Gastroesophageal sphincter (tissue), 4 donors: ENCODE results near the gene ERBB4. TPM values are rescaled to one million over a fixed set of nuclear protein-coding genes. Genes with fewer than 3 reads are reported as not detected.

Experiments
- ATAC-seq: fragments of 150-250 bp; one replicate; pipeline ENCODE4 v1.9.1; 2016; ENCODE audit warnings: mild to moderate bottlenecking, moderate library complexity
- H3K27ac ChIP-seq, 4 donors: fragments of 200-600 bp; sonication (generic) in 3 of 4; 1 replicate in 3 of 4; 2 replicates in 1 of 4; pipeline ENCODE4 v1.5.1; 2016 to 2019
- H3K27me3 ChIP-seq: fragments of 200-600 bp; sonication (generic); one replicate; pipeline ENCODE4 v1.5.1; 2019
- H3K36me3 ChIP-seq, 2 donors: fragments of 200-600 bp; sonication (generic); one replicate each; pipeline ENCODE4 v1.5.1; 2019; ENCODE audit warnings: control low read depth in 1 of 2
- H3K4me1 ChIP-seq, 3 donors: fragments of 200-600 bp; sonication (generic); 1 replicate in 2 of 3; 2 replicates in 1 of 3; pipeline ENCODE4 v1.5.1; 2016 to 2019; ENCODE audit warnings: control low read depth in 2 of 3
- H3K4me3 ChIP-seq, 2 donors: fragments of 200-600 bp; sonication (generic); one replicate each; pipeline ENCODE4 v1.5.1; 2019; ENCODE audit warnings: mild to moderate bottlenecking in 1 of 2, moderate library complexity in 1 of 2
- H3K9me3 ChIP-seq, 3 donors: fragments of 200-600 bp; sonication (generic); one replicate each; pipeline ENCODE4 v1.5.1; 2017 to 2019; ENCODE audit warnings: control low read depth in 2 of 3
- CTCF ChIP-seq, 4 experiments: fragments of 200-600 bp in 2 of 4; fragments of 450-650 bp in 2 of 4; sonication (generic) in 1 of 4; IDR thresholded peaks; one replicate each; pipeline ENCODE4 v1.5.1; 2017 to 2019; ENCODE audit warnings: antibody characterized with exemption in 4 of 4, mild to moderate bottlenecking in 2 of 4, moderate library complexity in 2 of 4
- EP300 ChIP-seq: sonication (generic); formaldehyde crosslinking; IDR thresholded peaks from one replicate; pipeline ENCODE4 v1.6.1; 2017; ENCODE audit warnings: antibody characterized with exemption, mild to moderate bottlenecking
- POLR2A ChIP-seq, 2 donors: fragments of 450-650 bp; IDR thresholded peaks; one replicate each; pipeline ENCODE4 v1.6.1; 2017; ENCODE audit warnings: antibody characterized with exemption in 2 of 2, mild to moderate bottlenecking in 2 of 2, moderate library complexity in 1 of 2
- POLR2AphosphoS5 ChIP-seq: sonication (generic); formaldehyde crosslinking; IDR thresholded peaks from one replicate; pipeline ENCODE4 v1.6.1; 2017; ENCODE audit warnings: antibody characterized with exemption
- WGBS, 2 donors: methylation state at CpG; one replicate each; pipeline ENCODE4 v1.1.5; 2018; ENCODE audit warnings: low coverage in 1 of 2; 5-methylcytosine and 5-hydroxymethylcytosine counted together
- total RNA-seq, 4 donors: library from RNA; depleted of rRNA; stranded (reverse); fragments of >200 nt; gene quantifications; one replicate each; pipeline ENCODE4 v1.1.0, GENCODE V29; 2016

The ERBB4 gene
- total RNA-seq, 4 donors from 2014 or later = 0.16 to 0.92 (median 0.50) TPM

GRCh38 chr2:211404098-211404497 is 1134.5 kb downstream of the ERBB4 start:
- TF ChIP-seq EP300 (no peak), CTCF (IDR thresholded peaks at IDR 0.05) (no peak), POLR2A (IDR thresholded peaks at IDR 0.05) (no peak), POLR2AphosphoS5 (no peak)
- ATAC-seq = no peak
- H3K36me3 ChIP-seq = no peaks in the 10 kb centered on the region
- H3K9me3 ChIP-seq = no peaks in the 10 kb centered on the region
- 45 to 62% methylated on average over 4 of the region's 4 CpGs for WGBS, 2 donors
- H3K27ac ChIP-seq = no peak overlapping the region
- no peaks in the 10 kb centered on the region for H3K4me1 ChIP-seq
- no peak overlapping the region for H3K4me3 ChIP-seq
- no peaks in the 10 kb centered on the region for H3K27me3 ChIP-seq

- 67 to 82% methylated on average over 2 of the region's 2 CpGs for WGBS, 2 donors
- Histone ChIP-seq H3K4me1 (no peaks in the 10 kb centered on the region), H3K27ac (no peak overlapping the region), H3K36me3 (no peaks in the 10 kb centered on the region), H3K4me3 (no peak overlapping the region), H3K27me3 (no peaks in the 10 kb centered on the region), H3K9me3 (no peaks in the 10 kb centered on the region)
- ATAC-seq = no peak
- TF ChIP-seq EP300 (no peak), POLR2A (IDR thresholded peaks at IDR 0.05) (no peak), CTCF (IDR thresholded peaks at IDR 0.05) (no peak), POLR2AphosphoS5 (no peak)
Measured at GRCh38 chr2:211401328-211401727, 1137.3 kb downstream of the ERBB4 start.

GRCh38 chr2:211397764-211398163 is 1140.8 kb downstream of the ERBB4 start:
- H3K9me3 ChIP-seq = no peaks in the 10 kb centered on the region
- no peaks in the 10 kb centered on the region for H3K27me3 ChIP-seq
- H3K27ac ChIP-seq = no peak overlapping the region
- TF ChIP-seq POLR2A (IDR thresholded peaks at IDR 0.05) (no peak), CTCF (IDR thresholded peaks at IDR 0.05) (no peak), POLR2AphosphoS5 (no peak), EP300 (no peak)
- WGBS, 2 donors = 51 to 61% methylated on average over 2 of the region's 2 CpGs
- H3K4me3 ChIP-seq = no peak overlapping the region
- ATAC-seq = no peak
- H3K36me3 ChIP-seq = no peaks in the 10 kb centered on the region
- H3K4me1 ChIP-seq = no peaks in the 10 kb centered on the region

GRCh38 chr2:211396815-211397214 is 1141.8 kb downstream of the ERBB4 start:
- Histone ChIP-seq H3K27me3 (no peaks in the 10 kb centered on the region), H3K4me3 (no peak overlapping the region), H3K36me3 (no peaks in the 10 kb centered on the region), H3K27ac (no peak overlapping the region), H3K4me1 (no peaks in the 10 kb centered on the region), H3K9me3 (no peaks in the 10 kb centered on the region)
- no peak for TF ChIP-seq POLR2AphosphoS5
- no peak for TF ChIP-seq CTCF (IDR thresholded peaks at IDR 0.05)
- TF ChIP-seq EP300 = no peak
- no peak for TF ChIP-seq POLR2A (IDR thresholded peaks at IDR 0.05)
- WGBS, 2 donors = 53 to 56% methylated on average over 2 of the region's 2 CpGs
- no peak for ATAC-seq

GRCh38 chr2:211391189-211391567 is 1147.4 kb downstream of the ERBB4 start:
- ATAC-seq = no peak
- Histone ChIP-seq H3K4me3 (no peak overlapping the region), H3K36me3 (no peaks in the 10 kb centered on the region), H3K27me3 (no peaks in the 10 kb centered on the region), H3K27ac (no peak overlapping the region), H3K9me3 (no peaks in the 10 kb centered on the region), H3K4me1 (no peaks in the 10 kb centered on the region)
- WGBS, 2 donors = 41 to 46% methylated on average over 3 of the region's 3 CpGs
- TF ChIP-seq POLR2A (IDR thresholded peaks at IDR 0.05) (no peak), POLR2AphosphoS5 (no peak), EP300 (no peak), CTCF (IDR thresholded peaks at IDR 0.05) (no peak)
